Activated T-cell treated with anti-CD3 and anti-CD28 coated beads for 1 hour (primary cell): ENCODE measurements around the gene DTNB.
"Not testable (repeated sequence)": the region's sequence is repeated elsewhere in the genome, so short reads cannot be mapped to it uniquely, and the experiment has no call there.

Source experiments
- DNase-seq: peaks from one replicate; pipeline ENCODE4 v3.0.0-alpha.2; 2020; ENCODE audit warnings: low read depth

The DTNB gene

GRCh38 chr2:25624635-25625034 is 48.7 kb downstream of the DTNB start:
- no peak for DNase-seq

DNA sequence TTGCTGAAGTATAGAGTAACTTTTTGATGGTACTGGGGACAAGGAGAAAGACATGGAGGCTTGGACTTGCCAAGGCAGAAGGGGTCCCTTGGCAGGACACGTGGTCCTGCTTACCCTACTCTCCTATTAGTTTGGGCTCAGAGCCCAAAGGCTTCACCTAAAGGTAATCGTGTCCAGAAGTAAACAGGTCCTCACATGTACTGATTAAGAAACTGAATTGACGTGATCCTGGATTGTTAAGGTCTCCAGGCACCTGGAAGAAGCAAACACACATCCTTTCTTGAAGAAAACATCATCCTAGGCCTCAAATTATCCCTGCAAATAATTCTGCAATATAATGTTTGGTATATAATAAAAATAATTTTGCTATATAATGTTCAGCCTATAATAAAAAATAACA is 50.0 kb downstream of the DTNB start:
- DNase-seq, result no peak

- no peak for DNase-seq
These were observed 52.7 kb downstream of the DTNB start for GRCh38 chr2:25620711-25621110.

- no peak for DNase-seq
These were observed 53.3 kb downstream of the DTNB start for GRCh38 chr2:25620077-25620476.

- no peak for DNase-seq
These were observed 54.2 kb downstream of the DTNB start for GRCh38 chr2:25619185-25619584.

- DNase-seq, result no peak
These were observed 54.7 kb downstream of the DTNB start for GRCh38 chr2:25618676-25619075.

GRCh38 chr2:25617948-25618646 is 55.3 kb downstream of the DTNB start:
- no peak for DNase-seq

DNA sequence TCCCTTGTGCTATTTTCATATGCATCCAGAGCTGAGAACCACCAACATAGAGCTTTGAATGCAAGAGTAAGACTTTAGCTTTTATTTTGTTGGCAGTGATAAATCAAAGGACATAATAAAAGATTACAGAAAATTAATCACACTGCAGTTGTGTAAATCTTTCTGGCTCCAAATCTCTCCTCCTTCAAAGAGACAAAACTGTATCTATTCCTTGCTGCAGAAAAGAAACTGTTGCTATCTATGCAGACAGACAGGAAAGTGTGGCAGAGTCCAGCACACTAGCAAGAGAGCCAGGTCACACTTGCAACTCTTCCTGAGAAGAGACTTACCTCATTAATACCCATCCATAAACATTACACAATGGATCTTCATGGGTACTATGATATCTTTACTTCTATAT is 57.5 kb downstream of the DTNB start:
- DNase-seq, result no peak

DNA sequence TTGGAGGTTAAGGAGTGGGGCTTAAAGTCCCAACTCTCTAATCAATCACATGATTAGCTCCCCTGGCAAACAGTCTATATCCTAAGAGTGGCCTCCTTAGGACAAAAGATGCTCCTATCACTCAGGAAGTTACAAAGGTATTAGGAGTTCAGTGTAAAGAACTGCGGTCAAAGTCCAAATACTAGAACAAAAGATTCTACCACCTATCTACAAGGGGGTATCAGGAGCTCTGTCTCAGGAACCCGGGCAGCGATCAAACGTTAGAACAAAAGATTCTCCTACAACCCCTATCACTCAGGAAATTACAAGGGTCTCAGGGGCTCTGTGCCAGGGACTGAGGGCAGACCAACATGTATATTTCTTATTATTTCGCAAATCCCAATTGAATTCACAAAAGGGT is 58.0 kb downstream of the DTNB start:
- no peak for DNase-seq

DNA sequence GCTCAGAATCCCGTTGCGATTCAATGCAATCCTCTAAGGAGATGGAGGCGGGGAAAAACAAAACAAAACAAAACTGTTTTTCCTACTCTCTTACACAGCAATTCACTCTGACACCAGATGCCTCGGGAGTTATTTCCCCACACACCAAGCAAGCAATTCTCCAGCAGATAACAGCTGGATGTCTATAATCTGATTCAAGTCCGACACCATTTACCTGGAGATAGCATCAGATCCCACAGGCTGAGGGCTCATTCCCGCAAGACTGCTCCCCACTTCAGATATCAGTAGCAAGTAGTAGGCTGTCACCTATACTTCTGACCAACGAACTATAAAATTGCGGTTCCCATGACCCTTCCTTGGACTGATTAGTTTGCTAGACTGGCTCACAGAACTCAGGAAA is 58.7 kb downstream of the DTNB start:
- no peak for DNase-seq

- DNase-seq, result no peak
These were observed 64.7 kb downstream of the DTNB start for GRCh38 chr2:25608718-25609117.

DNA sequence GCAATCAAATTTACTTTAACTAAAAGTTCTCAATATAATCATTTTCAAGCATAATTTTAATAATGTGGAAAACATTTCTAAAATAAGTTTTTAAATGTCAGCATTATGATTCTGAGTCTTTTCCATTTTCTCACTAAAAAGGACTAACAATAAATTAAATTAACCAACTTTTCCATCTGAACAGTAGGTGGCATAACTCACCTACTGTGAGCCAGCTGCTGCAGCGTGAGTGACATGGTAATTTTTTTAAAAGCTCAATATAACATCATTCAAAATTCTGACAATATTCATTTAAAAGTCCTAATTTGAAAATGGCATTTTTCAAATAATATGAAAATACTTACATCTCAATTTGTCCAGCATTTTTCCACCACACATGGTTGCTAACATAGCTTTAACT is 66.5 kb downstream of the DTNB start:
- DNase-seq, result no peak

DNA sequence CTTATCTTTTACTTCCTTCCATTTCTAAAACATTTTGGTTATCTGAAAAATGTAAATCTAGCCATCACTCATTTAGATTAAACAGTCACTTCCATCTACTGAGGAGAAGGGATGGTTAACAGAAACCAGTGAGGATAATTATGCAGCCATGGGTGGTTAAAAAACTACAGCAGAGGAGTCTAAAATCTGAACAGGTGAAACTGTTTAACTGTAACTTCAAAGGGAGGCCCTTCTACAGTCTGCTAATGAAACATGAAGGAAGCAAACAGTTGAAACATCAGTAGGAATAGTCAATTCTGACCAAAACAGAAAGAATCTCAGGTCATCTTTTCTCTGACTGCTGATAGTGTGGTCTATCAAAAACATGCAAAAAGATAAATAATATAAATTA is 71.0 kb downstream of the DTNB start:
- no peak for DNase-seq

- not testable (repeated sequence) for DNase-seq
These were observed 71.6 kb downstream of the DTNB start for GRCh38 chr2:25601711-25602332.

DNA sequence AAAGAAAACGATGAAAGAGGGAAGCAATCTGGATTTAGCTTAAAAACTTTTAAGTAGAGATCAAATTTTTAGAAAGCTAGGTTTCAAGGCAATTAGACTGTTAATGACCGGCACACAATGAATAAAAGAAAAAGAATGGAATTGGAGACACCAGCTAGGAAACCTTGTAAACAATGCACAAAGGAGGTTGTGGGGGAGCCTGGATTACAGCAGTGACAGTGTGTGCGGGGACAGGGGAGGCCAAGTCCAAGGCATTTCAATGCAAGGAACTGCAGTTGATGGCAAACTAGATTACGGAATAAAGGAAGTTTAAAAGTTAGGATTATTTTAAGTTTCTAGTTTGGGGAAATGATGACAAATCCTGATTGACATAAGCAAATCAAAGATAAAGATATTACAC is 74.5 kb downstream of the DTNB start:
- DNase-seq, result no peak

GRCh38 chr2:25598332-25598731 is 75.0 kb downstream of the DTNB start:
- no peak for DNase-seq

- no peak for DNase-seq
These were observed 75.5 kb downstream of the DTNB start for GRCh38 chr2:25597881-25598280.

- no peak for DNase-seq
These were observed 76.7 kb downstream of the DTNB start for GRCh38 chr2:25596516-25597244.

DNA sequence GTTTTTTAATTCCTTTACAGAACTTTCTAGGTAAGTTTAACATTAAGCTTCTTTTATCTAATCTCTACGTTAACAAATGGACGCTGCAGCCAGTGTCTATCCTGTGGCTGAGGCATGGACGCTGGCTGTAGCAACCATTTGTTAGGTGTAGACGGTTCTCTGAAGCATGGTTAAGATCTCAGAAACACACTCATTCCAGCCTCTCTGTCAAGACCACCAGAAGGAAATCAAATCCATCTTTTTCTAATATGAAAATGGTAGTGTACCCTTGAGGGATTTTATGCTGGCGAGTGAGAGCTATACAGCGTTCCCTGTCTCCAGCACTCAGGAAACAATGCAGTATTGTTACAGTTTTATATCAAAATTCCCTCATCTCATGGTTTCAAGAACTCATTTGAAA is 78.0 kb downstream of the DTNB start:
- no peak for DNase-seq

GRCh38 chr2:25594991-25595390 is 78.4 kb downstream of the DTNB start:
- no peak for DNase-seq

- DNase-seq, result no peak
These were observed 80.5 kb downstream of the DTNB start for GRCh38 chr2:25592766-25593292.

DNA sequence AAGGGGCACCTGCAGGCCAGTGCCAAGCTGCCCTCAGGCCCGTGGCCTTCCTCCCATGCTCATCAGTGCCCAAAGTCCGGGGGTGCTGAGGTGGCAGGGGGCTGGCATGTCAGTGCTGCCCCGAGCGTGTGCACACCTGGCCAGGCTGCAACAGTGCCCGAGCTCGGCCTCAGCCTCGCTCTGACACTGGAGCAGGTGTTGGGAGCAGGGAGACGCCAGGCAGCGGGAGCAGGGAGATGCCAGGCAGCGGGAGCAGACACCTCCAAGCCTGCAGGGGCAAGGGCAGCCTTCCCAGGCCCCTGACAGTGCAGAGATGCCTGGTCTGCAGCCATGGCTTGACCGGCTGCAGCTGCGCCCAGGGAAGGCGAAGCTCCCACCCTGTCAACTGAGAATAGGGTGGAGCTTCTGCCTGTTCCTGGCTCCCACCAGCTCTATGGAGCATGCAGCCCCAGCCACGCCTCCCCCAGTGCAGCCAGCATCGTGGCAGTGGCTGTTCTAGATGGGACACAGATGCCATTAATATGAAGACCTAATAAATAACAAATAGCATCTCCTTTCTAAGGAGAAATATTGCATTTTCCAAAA is 82.4 kb downstream of the DTNB start:
- DNase-seq, result no peak

DNA sequence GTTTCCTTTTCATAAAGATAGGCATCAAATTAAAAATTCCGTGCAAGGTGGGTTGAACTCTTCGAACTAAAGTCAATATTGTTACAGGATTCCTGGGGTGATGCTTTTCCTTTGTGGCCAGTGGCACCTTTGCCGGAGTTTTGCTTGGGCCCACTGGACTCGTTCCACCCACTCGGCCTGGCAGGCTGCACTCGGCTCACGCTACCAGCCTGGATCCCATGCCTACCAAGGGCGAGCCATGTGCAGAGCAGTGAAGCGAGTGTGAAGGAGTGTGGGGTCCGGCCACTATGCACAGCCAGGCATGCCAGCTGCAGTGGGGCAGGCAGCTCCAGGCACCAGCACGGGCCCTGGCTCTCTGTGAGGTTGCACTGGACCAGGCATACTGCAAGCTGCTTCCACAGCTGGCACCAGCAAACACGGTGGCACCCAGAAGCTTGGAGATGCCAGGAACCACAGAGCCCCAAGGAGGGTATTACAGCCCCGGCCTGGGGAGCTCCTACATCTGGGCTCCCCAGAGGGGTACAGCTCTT is 83.6 kb downstream of the DTNB start:
- no peak for DNase-seq
